GM18526 (cell line): ENCODE results near the gene ACTN1.

ENCODE experiments used
- POLR2A ChIP-seq: IDR thresholded peaks from 3 replicates; pipeline ENCODE4 v1.6.1; 2011; ENCODE audit not compliant: insufficient read length; ENCODE audit errors: extremely low read depth

Gene ACTN1

DNA sequence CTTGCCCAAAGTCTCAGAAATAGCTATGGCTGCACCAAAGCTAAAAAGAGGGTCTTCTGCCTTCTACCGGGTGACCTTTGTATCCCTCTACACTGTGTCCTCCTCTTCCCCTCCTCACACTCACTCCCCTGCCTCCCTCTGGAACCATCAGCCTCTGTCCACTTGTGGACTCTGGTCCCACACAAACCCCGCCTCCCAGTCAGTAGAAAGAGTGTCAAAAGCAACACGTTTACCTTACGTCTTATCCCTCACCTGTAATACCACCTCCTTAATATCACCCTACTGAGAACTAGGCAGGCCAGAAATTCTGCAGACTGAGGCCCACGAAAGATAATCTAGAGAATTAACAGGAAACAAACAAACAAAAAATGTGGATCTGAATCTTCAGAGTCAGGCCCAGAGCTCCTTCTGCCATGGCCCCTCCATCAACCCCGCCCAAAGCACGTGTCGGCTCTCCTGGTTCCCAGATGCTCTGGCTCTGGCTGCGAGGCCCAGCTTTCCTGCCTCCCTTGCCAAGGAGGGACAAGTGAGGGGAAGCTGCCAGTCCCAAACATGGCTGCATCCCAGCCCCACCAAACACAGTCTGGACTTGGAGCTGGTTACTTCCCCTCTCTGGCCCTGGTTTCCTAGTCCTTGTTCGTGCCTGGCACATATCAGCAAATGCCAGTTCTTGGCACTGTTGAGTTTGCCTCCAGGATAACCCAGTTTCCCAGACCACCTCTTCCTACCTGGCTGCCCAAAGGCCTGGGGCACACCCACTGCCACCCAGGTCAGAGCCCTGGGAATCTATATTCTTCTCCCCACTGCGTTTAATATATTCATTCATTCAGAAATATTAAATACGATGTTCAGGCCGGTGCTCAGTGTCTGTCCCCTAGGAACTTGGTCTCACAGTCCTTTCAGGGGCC lies 2.7 kb downstream of the ACTN1 start:
- TF ChIP-seq POLR2A, result no peak

DNA sequence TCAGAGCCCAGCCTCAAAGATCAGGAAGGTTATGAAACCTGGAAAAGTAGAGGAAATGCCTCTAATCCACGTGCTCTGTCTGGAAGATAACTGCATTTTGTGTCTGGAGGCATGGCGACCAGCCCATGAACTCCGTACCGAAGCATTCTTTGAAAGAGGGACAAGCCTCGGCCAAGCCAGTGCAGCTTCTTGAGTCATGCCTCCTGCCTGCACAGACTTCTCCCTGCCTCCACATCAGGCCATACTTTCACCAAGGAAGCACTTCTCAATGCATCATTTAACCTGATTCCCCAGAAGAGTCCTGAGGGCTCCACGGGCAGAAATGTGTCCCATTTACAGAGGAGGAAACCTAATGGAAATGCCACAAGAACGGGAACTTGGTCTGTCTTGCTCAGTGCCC lies 3.4 kb downstream of the ACTN1 start:
- TF ChIP-seq POLR2A, result no peak

GRCh38 chr14:68974759-68975347 lies 4.2 kb downstream of the ACTN1 start:
- TF ChIP-seq POLR2A, result no peak

- TF ChIP-seq POLR2A, result no peak
Measured at GRCh38 chr14:68973639-68974038, 5.5 kb downstream of the ACTN1 start.

GRCh38 chr14:68972507-68973218 lies 6.4 kb downstream of the ACTN1 start:
- TF ChIP-seq POLR2A, result no peak

DNA sequence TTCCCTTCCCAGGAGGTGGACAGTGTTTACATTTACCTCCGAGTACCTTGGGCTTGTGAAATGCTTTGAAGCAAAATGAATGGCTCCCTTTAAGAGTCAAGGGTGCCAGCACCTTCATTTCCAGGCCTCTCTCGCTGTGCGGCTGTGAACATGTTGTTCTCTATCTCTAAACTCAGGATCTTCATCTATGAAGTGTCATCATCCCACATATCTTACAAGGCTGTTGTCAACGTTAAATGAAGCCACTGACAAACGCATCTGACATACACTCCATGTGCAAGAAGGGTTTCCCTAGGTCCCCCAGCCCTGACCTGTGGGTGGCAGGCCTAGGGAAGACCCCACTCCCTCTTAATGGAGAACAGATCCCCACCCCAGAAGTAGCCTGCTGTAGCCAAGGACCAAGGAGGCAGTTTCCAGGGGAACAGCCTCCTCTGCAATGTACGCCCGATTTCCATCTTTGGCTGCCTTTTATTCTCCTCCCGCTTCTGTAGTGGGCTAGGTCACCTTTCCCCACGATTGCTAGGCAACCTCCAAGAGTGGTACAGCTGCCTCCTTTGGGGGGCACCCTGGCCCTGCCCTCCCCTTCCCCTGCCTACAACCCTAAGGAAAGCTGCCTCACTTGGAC lies 7.6 kb downstream of the ACTN1 start:
- no peak for TF ChIP-seq POLR2A

DNA sequence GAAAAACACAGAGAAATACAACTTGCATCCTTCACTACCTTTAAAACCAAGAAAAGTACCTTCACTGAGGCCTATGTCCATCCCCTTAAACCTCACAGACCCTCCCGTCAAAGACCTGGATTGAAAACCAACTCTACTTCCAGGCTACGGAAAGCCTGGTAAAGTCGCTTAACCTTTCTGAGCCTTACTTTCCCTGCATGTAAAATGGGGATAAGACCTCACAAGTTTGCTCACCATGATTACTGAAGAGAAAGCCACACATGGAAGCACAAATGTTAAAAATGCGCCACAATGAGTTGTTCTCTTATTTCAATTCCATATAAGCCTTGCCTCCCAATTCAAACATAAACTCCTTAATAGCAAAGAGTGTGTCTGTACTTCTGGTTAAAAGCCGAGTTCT lies 8.4 kb downstream of the ACTN1 start:
- no peak for TF ChIP-seq POLR2A

DNA sequence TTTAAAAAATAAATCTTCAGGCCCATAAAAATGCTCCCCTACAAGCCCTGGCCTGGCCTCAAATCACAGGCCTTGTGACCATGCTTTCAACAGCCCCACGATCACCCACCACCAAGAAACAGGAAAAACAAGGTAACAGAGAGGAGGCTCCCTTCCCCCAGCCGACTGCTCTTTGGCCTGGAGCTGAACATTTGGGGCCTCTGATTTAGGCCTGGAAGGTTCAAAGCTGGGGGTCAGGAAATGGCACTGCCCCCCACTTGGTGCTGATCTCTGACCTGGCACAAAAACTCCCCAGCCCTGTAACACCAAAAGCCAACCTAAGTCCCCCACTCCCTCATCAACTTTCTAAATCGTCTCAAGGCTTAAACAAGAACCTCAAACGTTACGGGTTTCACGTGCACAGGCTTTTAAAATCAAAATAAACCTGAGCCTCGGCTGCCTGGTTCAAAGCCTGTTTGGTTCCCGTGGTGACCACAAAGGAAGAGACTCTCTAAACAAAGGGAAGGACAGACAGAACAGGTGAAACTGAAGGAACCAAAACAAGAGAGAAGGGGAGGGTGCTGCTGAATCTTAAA lies 9.0 kb downstream of the ACTN1 start:
- no peak for TF ChIP-seq POLR2A

GRCh38 chr14:68969278-68970033 lies 9.6 kb downstream of the ACTN1 start:
- no peak for TF ChIP-seq POLR2A

DNA sequence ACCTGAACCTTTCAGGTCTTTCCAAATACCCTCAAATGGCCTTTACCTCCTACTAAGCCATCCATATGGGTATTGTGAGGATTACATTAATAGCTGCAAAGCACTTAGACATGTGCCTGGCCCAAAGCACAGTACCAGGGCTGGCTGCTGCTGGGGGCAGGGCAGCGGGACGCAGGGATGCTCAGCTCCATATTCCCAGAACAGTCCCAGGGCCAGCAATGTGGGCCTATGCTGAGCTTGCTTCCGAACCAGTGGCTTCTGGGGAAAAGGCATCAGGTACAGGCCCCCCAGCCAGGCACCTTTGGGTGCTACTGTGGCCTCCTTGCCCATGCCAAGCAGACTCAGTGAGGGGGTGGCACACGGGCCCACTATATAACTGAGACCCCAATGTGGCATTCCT lies 10.4 kb downstream of the ACTN1 start:
- no peak for TF ChIP-seq POLR2A

GRCh38 chr14:68968051-68968450 lies 11.1 kb downstream of the ACTN1 start:
- no peak for TF ChIP-seq POLR2A

GRCh38 chr14:68967459-68967940 lies 11.6 kb downstream of the ACTN1 start:
- TF ChIP-seq POLR2A, result no peak

DNA sequence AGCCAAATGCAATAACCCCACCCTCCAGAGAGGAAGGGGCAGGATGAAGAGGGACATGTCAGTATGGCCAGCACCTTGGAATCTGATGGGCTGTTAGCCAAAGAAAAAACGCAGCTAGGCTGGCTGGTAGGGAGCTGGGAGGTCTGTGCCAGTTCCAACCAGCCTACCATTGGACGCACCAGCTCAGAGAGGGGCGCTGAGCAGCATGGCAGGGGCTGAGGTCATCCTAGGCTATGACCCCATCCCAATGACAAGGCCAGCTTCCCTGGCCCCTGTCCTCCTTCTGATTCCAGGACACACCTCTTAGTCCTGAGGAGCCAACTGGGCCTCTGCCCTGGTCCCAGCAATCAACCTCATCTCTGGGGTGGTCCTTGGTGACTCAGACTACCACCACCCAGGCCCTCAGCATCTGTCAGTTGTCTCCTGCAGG lies 12.2 kb downstream of the ACTN1 start:
- TF ChIP-seq POLR2A, result no peak

DNA sequence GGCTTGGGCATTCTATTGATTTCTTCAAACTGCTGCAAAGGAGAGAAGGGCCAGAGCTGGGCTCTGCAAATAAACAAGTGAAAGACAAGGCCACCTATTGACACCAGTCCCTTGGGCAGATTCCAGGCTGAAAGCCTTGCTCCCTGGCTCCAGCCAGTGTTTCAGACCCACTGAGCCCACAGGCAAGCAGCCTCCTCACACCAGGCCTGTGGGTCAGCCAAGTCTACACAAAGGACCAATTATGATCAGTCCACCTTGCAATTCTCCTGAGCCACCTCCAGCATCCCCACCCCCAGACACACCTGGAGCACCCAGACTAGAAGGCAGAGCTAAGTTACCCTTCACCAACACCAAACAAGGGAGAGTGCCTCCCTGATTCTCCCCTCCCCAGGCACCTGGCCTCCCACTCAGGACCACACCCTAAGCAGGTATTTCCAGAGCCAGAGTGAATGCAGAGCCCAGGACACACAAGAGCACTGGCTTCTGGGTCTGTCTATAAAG lies 13.8 kb downstream of the ACTN1 start:
- TF ChIP-seq POLR2A, result no peak
